22Rv1 (cell line): ENCODE measurements around the gene KLHL40.

ENCODE experiments used
- CTCF ChIP-seq: fragments of 450-650 bp; IDR thresholded peaks from 2 replicates; pipeline ENCODE4 v1.5.1; 2017; ENCODE audit warnings: mild to moderate bottlenecking
- ZFX ChIP-seq: fragments of 450-650 bp; IDR thresholded peaks from 2 replicates; pipeline ENCODE4 v1.6.1; 2017; ENCODE audit warnings: antibody characterized with exemption, borderline replicate concordance

GRCh38 chr3:42658091-42658770 lies 27.1 kb upstream of the KLHL40 start:
- no peak for TF ChIP-seq CTCF
- no peak for TF ChIP-seq ZFX
